ENCODE measurements around the gene ZNF433.

The ZNF433 gene

GRCh38 chr19:11987405-11988281 is 47.8 kb downstream of the ZNF433 start:
- DNase-seq (ENCODE audit: low read depth) = peak; percentile 98

DNA sequence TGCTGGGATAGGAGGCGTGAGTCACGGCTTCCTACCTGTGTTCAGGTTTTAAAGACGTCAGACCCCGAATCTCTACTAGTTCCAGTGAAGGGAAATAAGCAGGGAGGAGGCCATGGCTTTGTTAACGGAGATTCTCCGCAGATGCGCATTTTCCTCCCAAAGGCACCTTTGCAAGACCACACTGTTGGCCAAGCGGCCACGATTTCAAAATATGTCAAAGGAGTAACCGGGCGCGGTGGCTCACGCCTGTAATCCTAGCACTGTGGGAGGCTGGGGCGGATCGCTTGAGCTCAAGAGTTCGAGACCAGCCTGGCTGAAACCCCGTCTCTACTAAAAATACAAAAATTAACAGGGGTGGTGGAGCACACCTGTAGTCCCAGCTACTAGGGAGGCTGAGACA is 48.7 kb downstream of the ZNF433 start:
- Histone ChIP-seq H3K9ac (ENCODE audit: low read length) (no peak overlapping the region), H3K36me3 (ENCODE audit: control insufficient read depth, insufficient read depth, low read length, severe bottlenecking) (no peaks in the 10 kb centered on the region), H3K4me3 (ENCODE audit: low read length) (peak overlapping the region; percentile 92), H3K9me3 (ENCODE audit: control insufficient read depth, low read length) (peaks cover 15% of the 10 kb centered on the region), H3K4me1 (ENCODE audit: control insufficient read depth, insufficient read depth, low read length) (peaks cover 5% of the 10 kb centered on the region), H3K27me3 (replicated peaks; ENCODE audit: control insufficient read depth, insufficient read depth, low read length) (no peaks in the 10 kb centered on the region)
- DNase-seq (ENCODE audit: low read depth) = no peak

More at GRCh38 chr19:11987405-11988281, 47.8 kb downstream of the ZNF433 start:
- Histone ChIP-seq H3K4me3 (ENCODE audit: low read length) (peak overlapping the region; percentile 92), H3K9me3 (ENCODE audit: control insufficient read depth, low read length) (peaks cover 6% of the 10 kb centered on the region), H3K27me3 (replicated peaks; ENCODE audit: control insufficient read depth, insufficient read depth, low read length) (no peaks in the 10 kb centered on the region), H3K9ac (ENCODE audit: low read length) (peak overlapping the region; percentile 91), H3K4me1 (ENCODE audit: control insufficient read depth, insufficient read depth, low read length) (peaks cover 5% of the 10 kb centered on the region), H3K36me3 (ENCODE audit: control insufficient read depth, insufficient read depth, low read length, severe bottlenecking) (no peaks in the 10 kb centered on the region)

- Histone ChIP-seq H3K4me1 (ENCODE audit: control insufficient read depth, insufficient read depth, low read length) (peaks cover 5% of the 10 kb centered on the region), H3K4me3 (ENCODE audit: low read length) (no peak overlapping the region), H3K36me3 (ENCODE audit: control insufficient read depth, insufficient read depth, low read length, severe bottlenecking) (no peaks in the 10 kb centered on the region), H3K9me3 (ENCODE audit: control insufficient read depth, low read length) (peaks cover 33% of the 10 kb centered on the region), H3K9ac (ENCODE audit: low read length) (no peak overlapping the region), H3K27me3 (replicated peaks; ENCODE audit: control insufficient read depth, insufficient read depth, low read length) (no peaks in the 10 kb centered on the region)
- peak; percentile 14 for DNase-seq (ENCODE audit: low read depth)
Measured at GRCh38 chr19:11984986-11985385, 50.5 kb downstream of the ZNF433 start.

- Histone ChIP-seq H3K27me3 (replicated peaks; ENCODE audit: control insufficient read depth, insufficient read depth, low read length) (no peaks in the 10 kb centered on the region), H3K36me3 (ENCODE audit: control insufficient read depth, insufficient read depth, low read length, severe bottlenecking) (peaks cover 22% of the 10 kb centered on the region), H3K9ac (ENCODE audit: low read length) (no peak overlapping the region), H3K9me3 (ENCODE audit: control insufficient read depth, low read length) (peaks cover 57% of the 10 kb centered on the region), H3K4me3 (ENCODE audit: low read length) (peak overlapping the region; percentile 67), H3K4me1 (ENCODE audit: control insufficient read depth, insufficient read depth, low read length) (no peaks in the 10 kb centered on the region)
- DNase-seq (ENCODE audit: low read depth) = no peak
Measured at GRCh38 chr19:11982526-11982925, 53.0 kb downstream of the ZNF433 start.

DNA sequence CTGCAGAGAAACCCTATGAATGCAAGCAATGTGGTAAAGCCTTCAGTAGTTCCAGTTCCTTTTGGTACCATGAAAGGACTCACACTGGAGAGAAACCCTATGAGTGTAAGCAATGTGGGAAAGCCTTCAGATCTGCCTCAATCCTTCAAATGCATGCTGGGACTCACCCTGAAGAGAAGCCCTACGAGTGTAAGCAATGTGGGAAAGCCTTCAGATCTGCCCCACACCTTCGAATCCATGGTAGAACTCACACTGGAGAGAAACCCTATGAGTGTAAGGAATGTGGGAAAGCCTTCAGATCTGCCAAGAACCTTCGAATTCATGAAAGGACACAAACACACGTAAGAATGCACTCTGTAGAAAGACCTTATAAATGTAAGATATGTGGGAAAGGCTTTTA is 56.0 kb downstream of the ZNF433 start:
- no peaks in the 10 kb centered on the region for H3K27me3 ChIP-seq (replicated peaks; ENCODE audit: control insufficient read depth, insufficient read depth, low read length)
- no peak for DNase-seq (ENCODE audit: low read depth)
- peaks cover 30% of the 10 kb centered on the region for H3K36me3 ChIP-seq (ENCODE audit: control insufficient read depth, insufficient read depth, low read length, severe bottlenecking)
- H3K4me3 ChIP-seq (ENCODE audit: low read length) = peak overlapping the region; percentile 67
- H3K9ac ChIP-seq (ENCODE audit: low read length) = no peak overlapping the region
- H3K4me1 ChIP-seq (ENCODE audit: control insufficient read depth, insufficient read depth, low read length) = no peaks in the 10 kb centered on the region
- H3K9me3 ChIP-seq (ENCODE audit: control insufficient read depth, low read length) = peaks cover 80% of the 10 kb centered on the region

GRCh38 chr19:11978492-11979100 is 56.9 kb downstream of the ZNF433 start:
- no peak overlapping the region for H3K9ac ChIP-seq (ENCODE audit: low read length)
- no peaks in the 10 kb centered on the region for H3K4me1 ChIP-seq (ENCODE audit: control insufficient read depth, insufficient read depth, low read length)
- peaks cover 82% of the 10 kb centered on the region for H3K9me3 ChIP-seq (ENCODE audit: control insufficient read depth, low read length)
- H3K36me3 ChIP-seq (ENCODE audit: control insufficient read depth, insufficient read depth, low read length, severe bottlenecking) = peaks cover 30% of the 10 kb centered on the region
- peak overlapping the region; percentile 67 for H3K4me3 ChIP-seq (ENCODE audit: low read length)
- no peaks in the 10 kb centered on the region for H3K27me3 ChIP-seq (replicated peaks; ENCODE audit: control insufficient read depth, insufficient read depth, low read length)
- DNase-seq (ENCODE audit: low read depth) = no peak

DNA sequence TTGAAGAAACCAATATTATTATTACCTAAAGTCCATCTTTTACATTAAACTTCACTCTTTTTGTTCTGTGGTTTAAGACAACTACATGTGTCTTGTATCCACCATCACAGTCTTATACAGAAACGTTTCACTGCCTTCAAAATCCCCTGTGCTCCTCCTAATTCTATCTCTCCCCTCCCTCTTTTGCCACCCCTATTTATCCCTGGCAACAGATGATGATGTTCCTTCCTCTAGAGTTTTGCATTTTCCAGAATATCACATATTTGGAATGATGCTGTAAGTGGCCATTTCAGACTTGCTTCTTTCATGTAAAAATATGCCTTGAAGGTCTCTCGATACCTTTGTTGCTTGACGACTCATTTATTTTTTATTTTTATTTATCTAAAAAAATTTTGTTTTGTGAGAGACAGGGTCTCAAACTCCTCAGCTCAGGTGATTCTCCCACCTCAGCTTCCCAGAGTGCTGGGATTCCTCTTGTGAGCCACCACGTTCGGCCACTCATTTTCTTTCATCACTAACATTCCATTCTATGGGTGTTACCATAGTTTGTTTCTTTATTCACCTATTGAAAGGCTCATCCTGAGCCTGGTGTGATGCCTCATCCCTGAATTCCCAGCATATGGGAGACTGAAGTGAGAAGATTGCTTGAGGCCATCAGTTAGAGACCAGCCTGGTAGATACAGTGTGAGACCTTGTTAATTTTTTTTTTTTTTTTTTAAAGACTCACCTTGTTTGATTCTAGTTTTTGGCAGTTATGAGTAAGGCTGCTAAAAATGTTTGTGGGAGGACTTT is 62.3 kb downstream of the ZNF433 start:
- Histone ChIP-seq H3K36me3 (ENCODE audit: control insufficient read depth, insufficient read depth, low read length, severe bottlenecking) (peaks cover 13% of the 10 kb centered on the region), H3K27me3 (replicated peaks; ENCODE audit: control insufficient read depth, insufficient read depth, low read length) (no peaks in the 10 kb centered on the region), H3K9me3 (ENCODE audit: control insufficient read depth, low read length) (peaks cover 40% of the 10 kb centered on the region), H3K9ac (ENCODE audit: low read length) (no peak overlapping the region), H3K4me3 (ENCODE audit: low read length) (no peak overlapping the region), H3K4me1 (ENCODE audit: control insufficient read depth, insufficient read depth, low read length) (no peaks in the 10 kb centered on the region)
- DNase-seq (ENCODE audit: low read depth) = no peak

DNA sequence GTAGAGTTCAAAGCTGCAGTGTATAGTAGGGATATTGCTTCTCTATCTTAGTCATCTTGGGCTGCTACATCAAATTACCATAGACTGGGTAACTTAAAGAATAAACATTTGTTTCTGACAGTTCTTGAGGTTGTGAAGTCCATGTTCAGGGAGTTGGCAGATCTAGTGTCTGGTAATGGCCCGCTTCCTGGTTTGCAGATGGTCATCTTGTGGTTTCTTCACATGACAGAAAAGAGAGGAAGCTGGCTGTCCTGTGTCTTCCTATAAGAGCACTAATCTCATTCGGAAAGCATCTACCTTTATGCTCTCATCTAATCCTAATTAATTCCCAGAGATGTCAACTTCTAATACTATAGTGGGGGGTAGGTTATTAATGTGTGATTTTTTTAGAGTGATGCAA is 64.4 kb downstream of the ZNF433 start:
- H3K4me1 ChIP-seq (ENCODE audit: control insufficient read depth, insufficient read depth, low read length) = no peaks in the 10 kb centered on the region
- H3K36me3 ChIP-seq (ENCODE audit: control insufficient read depth, insufficient read depth, low read length, severe bottlenecking) = no peaks in the 10 kb centered on the region
- no peak overlapping the region for H3K4me3 ChIP-seq (ENCODE audit: low read length)
- peaks cover 20% of the 10 kb centered on the region for H3K9me3 ChIP-seq (ENCODE audit: control insufficient read depth, low read length)
- no peak for DNase-seq (ENCODE audit: low read depth)
- no peaks in the 10 kb centered on the region for H3K27me3 ChIP-seq (replicated peaks; ENCODE audit: control insufficient read depth, insufficient read depth, low read length)
- no peak overlapping the region for H3K9ac ChIP-seq (ENCODE audit: low read length)

- H3K9me3 ChIP-seq (ENCODE audit: control insufficient read depth, low read length) = peaks cover 15% of the 10 kb centered on the region
- no peak for DNase-seq (ENCODE audit: low read depth)
- H3K4me1 ChIP-seq (ENCODE audit: control insufficient read depth, insufficient read depth, low read length) = peaks cover 4% of the 10 kb centered on the region
- no peaks in the 10 kb centered on the region for H3K36me3 ChIP-seq (ENCODE audit: control insufficient read depth, insufficient read depth, low read length, severe bottlenecking)
- no peak overlapping the region for H3K9ac ChIP-seq (ENCODE audit: low read length)
- no peak overlapping the region for H3K4me3 ChIP-seq (ENCODE audit: low read length)
- H3K27me3 ChIP-seq (replicated peaks; ENCODE audit: control insufficient read depth, insufficient read depth, low read length) = no peaks in the 10 kb centered on the region
Measured at GRCh38 chr19:11970174-11970573, 65.3 kb downstream of the ZNF433 start.

DNA sequence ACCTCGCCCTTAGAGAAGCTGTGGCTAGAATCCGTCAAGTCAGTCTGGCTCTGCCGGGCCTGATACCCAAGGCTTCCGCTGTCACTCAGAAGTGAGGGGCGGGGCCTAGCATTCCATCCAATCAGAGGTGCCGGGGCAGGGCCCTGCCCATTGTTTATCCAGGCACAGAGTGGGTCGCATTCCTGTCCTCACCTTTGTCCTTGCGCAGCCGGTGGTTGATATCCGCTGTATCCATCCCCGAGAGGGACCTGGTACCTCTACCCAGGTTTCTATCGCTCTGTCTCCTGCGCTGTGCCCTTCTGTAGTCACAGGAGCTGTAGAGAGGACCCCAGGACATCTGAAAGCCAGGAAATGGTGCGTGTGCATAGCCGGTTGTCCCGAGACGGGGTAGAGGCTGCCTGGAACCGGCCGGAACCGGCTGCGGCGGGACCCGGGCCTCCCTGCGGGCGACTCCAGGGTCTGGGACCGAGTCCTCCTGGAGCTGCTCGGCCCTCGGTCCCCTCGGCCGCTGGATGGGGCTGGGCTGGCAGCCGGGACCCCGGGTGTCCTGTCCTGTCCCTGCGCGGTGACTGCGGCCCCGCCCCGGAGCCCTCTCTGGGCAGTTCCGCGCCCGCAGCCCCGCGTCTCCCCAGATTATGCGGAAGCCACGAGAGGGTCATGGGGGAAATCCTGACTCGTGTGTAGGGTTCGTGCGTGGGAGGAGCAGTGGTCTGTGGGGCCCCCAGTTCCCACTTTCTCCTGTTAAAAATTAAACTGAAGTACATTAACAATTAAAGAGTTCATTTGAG is 70.4 kb downstream of the ZNF433 start, which contains the start of gene ZNF763:
Gene ZNF763, plus strand, starts transcription at position 183 of the 788 bp plus-strand sequence. Its CDS starts 169 bp downstream, at position 352.
- Histone ChIP-seq H3K9ac (ENCODE audit: low read length) (peak within 1 kb of the TSS; percentile 85), H3K4me1 (ENCODE audit: control insufficient read depth, insufficient read depth, low read length) (peaks cover 11% of the 10 kb centered on the region), H3K4me3 (ENCODE audit: low read length) (peak within 1 kb of the TSS; percentile 92), H3K36me3 (ENCODE audit: control insufficient read depth, insufficient read depth, low read length, severe bottlenecking) (peaks cover 6% of the 10 kb centered on the region), H3K9me3 (ENCODE audit: control insufficient read depth, low read length) (no peaks in the 10 kb centered on the region), H3K27me3 (replicated peaks; ENCODE audit: control insufficient read depth, insufficient read depth, low read length) (no peaks in the 10 kb centered on the region)
- peak; percentile 95 for DNase-seq (ENCODE audit: low read depth)

All from adipocyte (in vitro differentiated cells).